HCT116 (cell line): ENCODE data around the gene UCK1. TPM values are rescaled to one million over a fixed set of nuclear protein-coding genes. Genes with fewer than 3 reads are reported as not detected.

Experiments used
- ATAC-seq: fragments of 200-7000 bp; cut with Tn5 transposase; 2 replicates; pipeline ENCODE4 v1.9.1; 2020; ENCODE audit warnings: mild to moderate bottlenecking, moderate library complexity
- BruUV-seq: library from RNA; stranded (reverse); fragments of 400-500 nt; replicated peaks from 2 replicates; lab custom pipeline; 2021; lab: Mats Ljungman, UMichigan
- CTCF ChIA-PET: fragments of 300-600 bp; sonication (Branson Sonifier 250); formaldehyde crosslinking; loops from one replicate; lab custom pipeline; 2021; ENCODE audit warnings: antibody characterized with exemption; lab: Charles Lee
- POLR2A ChIA-PET: fragments of 300-600, 350-600 bp; sonication (Branson Sonifier 250); formaldehyde crosslinking; loops from one replicate; lab custom pipeline; 2021; ENCODE audit warnings: antibody characterized with exemption; lab: Charles Lee
- RAD21 ChIA-PET, 2 experiments: fragments of 300-600 bp; sonication (Branson Sonifier 250); formaldehyde crosslinking; loops; one replicate each; lab custom pipeline; 2023; ENCODE audit warnings: low total read pairs in 2 of 2; ENCODE audit not compliant: uncharacterized antibody in 2 of 2, unreplicated experiment in 2 of 2, low non-redundant PET in 1 of 2; lab: Charles Lee
- DNase-seq: peaks from one replicate; pipeline ENCODE4 v3.0.0-alpha.2; 2010; ENCODE audit warnings: low read depth, low spot score
- H2AFZ ChIP-seq: fragments of 200-600 bp; shearing (Covaris generic), sonication (generic); 2 replicates; pipeline ENCODE4 v1.6.1; 2017; ENCODE audit warnings: low read depth, mixed run types, mixed read lengths, antibody characterized with exemption, low read length; ENCODE audit not compliant: poor library complexity, severe bottlenecking
- H3K27ac ChIP-seq: 2 replicates; pipeline ENCODE4 v1.5.1; 2012; ENCODE audit warnings: low read depth, low read length
- H3K27me3 ChIP-seq: fragments of 200-600 bp; sonication (generic); 2 replicates; pipeline ENCODE4 v1.6.1; 2016; ENCODE audit warnings: mixed run types, low read length, mixed read lengths; ENCODE audit not compliant: insufficient read depth
- H3K36me3 ChIP-seq, 2 experiments: fragments of 200-500 bp in 1 of 2; fragments of 200-600 bp in 1 of 2; sonication (Bioruptor generic) in 1 of 2; sonication (generic) in 1 of 2; 2 replicates each; pipeline versions ENCODE4 v1.5.1 to v1.6.1; 2014 to 2016; ENCODE audit warnings: low read length in 2 of 2, inconsistent platforms in 1 of 2, mixed read lengths in 1 of 2, mixed run types in 1 of 2; ENCODE audit not compliant: insufficient read depth in 2 of 2, control insufficient read depth in 1 of 2
- H3K4me1 ChIP-seq, 2 experiments: fragments of 200-600 bp in 1 of 2; sonication (generic) in 1 of 2; 2 replicates each; pipeline versions ENCODE4 v1.5.1 to v1.6.1; 2012 to 2017; ENCODE audit warnings: low read length in 2 of 2, inconsistent platforms in 1 of 2, mild to moderate bottlenecking in 1 of 2, mixed read lengths in 1 of 2, mixed run types in 1 of 2, moderate library complexity in 1 of 2; ENCODE audit not compliant: insufficient read depth in 2 of 2, control insufficient read depth in 1 of 2
- H3K4me2 ChIP-seq: fragments of 200-600 bp; sonication (generic); 2 replicates; pipeline ENCODE4 v1.6.1; 2017; ENCODE audit warnings: mixed run types, low read length, mixed read lengths
- H3K4me3 ChIP-seq, 2 experiments: fragments of 200-600 bp in 1 of 2; sonication (generic) in 1 of 2; replicated peaks in 1 of 2; 2 replicates each; pipeline ENCODE4 v1.5.1; 2011 to 2016; ENCODE audit warnings: low read length in 2 of 2, control low read depth in 1 of 2, low read depth in 1 of 2, mild to moderate bottlenecking in 1 of 2, mixed read lengths in 1 of 2, mixed run types in 1 of 2
- H3K79me2 ChIP-seq: fragments of 200-600 bp; sonication (generic); 2 replicates; pipeline ENCODE4 v1.6.1; 2017; ENCODE audit warnings: mild to moderate bottlenecking, mixed run types, low read length, moderate library complexity, mixed read lengths; ENCODE audit not compliant: insufficient read depth
- H3K9ac ChIP-seq: fragments of 200-600 bp; sonication (generic); 2 replicates; pipeline ENCODE4 v1.6.1; 2016; ENCODE audit warnings: low read length, mixed read lengths
- H3K9me2 ChIP-seq: fragments of 200-600 bp; sonication (generic), shearing (Covaris generic); 2 replicates; pipeline ENCODE4 v1.6.1; 2017; ENCODE audit warnings: mixed run types, mild to moderate bottlenecking, moderate library complexity; ENCODE audit not compliant: insufficient read depth
- H3K9me3 ChIP-seq, 2 experiments: fragments of 200-500 bp in 1 of 2; fragments of 200-600 bp in 1 of 2; sonication (Bioruptor generic) in 1 of 2; sonication (generic) in 1 of 2; 2 replicates each; pipeline ENCODE4 v1.6.1; 2014 to 2017; ENCODE audit warnings: low read length in 2 of 2, mixed read lengths in 2 of 2, inconsistent platforms in 1 of 2, low read depth in 1 of 2, mild to moderate bottlenecking in 1 of 2, mixed run types in 1 of 2, moderate library complexity in 1 of 2; ENCODE audit not compliant: control insufficient read depth in 1 of 2, insufficient read depth in 1 of 2
- H4K20me1 ChIP-seq: fragments of 200-600 bp; sonication (generic), shearing (Covaris generic); 2 replicates; pipeline ENCODE4 v1.6.1; 2017; ENCODE audit warnings: mixed run types, mild to moderate bottlenecking, moderate library complexity; ENCODE audit not compliant: insufficient read depth
- ELF1 ChIP-seq: IDR thresholded peaks from 2 replicates; pipeline ENCODE4 v1.6.1; 2012; ENCODE audit warnings: low read depth, borderline replicate concordance
- EZH2phosphoT487 ChIP-seq: fragments of 200-600 bp; IDR thresholded peaks from 2 replicates; pipeline ENCODE4 v1.6.1; 2018; ENCODE audit warnings: antibody characterized with exemption, borderline replicate concordance
- JUND ChIP-seq: IDR thresholded peaks from 2 replicates; pipeline ENCODE4 v1.6.1; 2012
- POLR2A ChIP-seq: IDR thresholded peaks from 2 replicates; pipeline ENCODE4 v1.7.0; 2011; ENCODE audit warnings: borderline replicate concordance; ENCODE audit not compliant: insufficient read depth, insufficient read length; ENCODE audit errors: extremely low read depth
- SRF ChIP-seq: IDR thresholded peaks from 2 replicates; pipeline ENCODE4 v1.6.1; 2012; ENCODE audit warnings: low read depth
- TCF7L2 ChIP-seq: IDR thresholded peaks from 2 replicates; pipeline ENCODE4 v1.7.0; 2011; ENCODE audit warnings: borderline replicate concordance, inconsistent platforms; ENCODE audit not compliant: insufficient read depth, insufficient read length; ENCODE audit errors: extremely low read depth
- YY1 ChIP-seq: IDR thresholded peaks from 2 replicates; pipeline ENCODE4 v1.6.1; 2011; ENCODE audit warnings: low read length, low read depth, moderate library complexity, mild to moderate bottlenecking; ENCODE audit not compliant: insufficient replicate concordance; ENCODE audit errors: extremely low read depth
- ZFX ChIP-seq: fragments of 450-650 bp; IDR thresholded peaks from 2 replicates; pipeline ENCODE4 v1.6.1; 2017
- ZNF274 ChIP-seq: fragments of 200-500 bp; sonication (Bioruptor generic); IDR thresholded peaks from 2 replicates; pipeline ENCODE4 v1.6.1; 2014; ENCODE audit warnings: mild to moderate bottlenecking, low read depth, low read length, inconsistent platforms
- intact Hi-C: fragments of 100-400 bp; cut with micrococcal nuclease; formaldehyde crosslinking; loops from 2 replicates; pipeline ENCODE4 v1.10.0; 2022
- total RNA-seq: library from RNA; stranded (reverse); gene quantifications from one replicate; pipeline ENCODE4 v1.2.1, GENCODE V29; 2021; ENCODE audit not compliant: unreplicated experiment
- TF ChIP-seq, protein P1 (sequence below): IDR thresholded peaks from 2 replicates; pipeline ENCODE4 v1.6.1; 2012
- TF ChIP-seq, protein P2 (sequence below), 3 experiments: fragments of 200-600 bp in 1 of 3; sonication (generic) in 1 of 3; IDR thresholded peaks in 2 of 3; conservative IDR thresholded peaks in 1 of 3; 2 replicates each; pipeline ENCODE4 v1.5.1; 2012 to 2017; ENCODE audit warnings: low read depth in 2 of 3, low read length in 2 of 3, antibody characterized with exemption in 1 of 3, borderline replicate concordance in 1 of 3, control low read depth in 1 of 3, mild to moderate bottlenecking in 1 of 3, mixed read lengths in 1 of 3, mixed run types in 1 of 3, moderate library complexity in 1 of 3; ENCODE audit not compliant: insufficient read depth in 1 of 3
- TF ChIP-seq, protein P3 (sequence below): IDR thresholded peaks from 2 replicates; pipeline ENCODE4 v1.6.1; 2012; ENCODE audit warnings: low read depth

The UCK1 gene
- total RNA-seq, 1 experiment from 2014 or later = 17.5 TPM

DNA sequence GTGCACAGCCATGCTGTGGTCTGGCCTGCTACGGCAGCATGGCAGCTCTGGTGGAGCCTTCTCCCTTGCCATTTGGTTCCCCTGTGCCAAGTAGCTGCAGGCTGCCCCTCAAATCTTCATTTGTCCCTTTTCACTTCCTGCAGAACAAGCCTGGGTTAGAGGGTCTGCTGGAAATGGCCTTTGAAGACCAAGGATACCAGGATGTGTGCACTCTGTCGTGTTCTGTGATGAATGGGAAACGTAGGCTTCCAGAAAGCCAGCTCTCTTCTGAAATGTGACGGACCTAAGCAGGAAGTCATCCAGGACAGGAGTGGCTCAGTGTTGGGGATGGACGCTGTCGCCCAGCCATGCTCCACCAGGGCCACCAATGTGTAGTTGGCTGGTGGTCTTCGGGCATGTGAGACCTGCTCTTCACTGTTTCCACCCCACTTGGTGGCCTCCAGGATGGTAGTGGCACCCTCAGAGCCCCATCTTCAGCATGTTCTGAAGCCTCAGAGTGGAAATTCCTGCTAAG, 31.8 kb downstream of the UCK1 start:
- Histone ChIP-seq H4K20me1 (no peaks in the 10 kb centered on the region), H3K36me3 (peaks cover 39 to 47% of the 10 kb centered on the region in 2 experiments; a peak in 3 of 4 replicates), H3K4me3 (no peak overlapping the region), H3K27me3 (no peaks in the 10 kb centered on the region), H3K9me3 (no peaks in the 10 kb centered on the region), H3K27ac (peak overlapping the region; percentile 29; the same call in 1 of the 2 replicates), H3K9me2 (no peaks in the 10 kb centered on the region), H3K4me2 (no peak overlapping the region), H3K4me1 (peaks cover 0 to 10% of the 10 kb centered on the region in 2 experiments; a peak in 1 of 4 replicates), H3K79me2 (no peaks in the 10 kb centered on the region), H3K9ac (no peak overlapping the region), H2AFZ (no peak overlapping the region)
- no TSS peak for BruUV-seq
- CTCF ChIA-PET = interaction anchor here (0.5 kb wide), 1 partner anchor 35 kb away, joined by 5 read pairs; no protein-coding TSS in a partner anchor
- TF ChIP-seq TCF7L2 (no peak), EZH2phosphoT487 (no peak)
- no peak for DNase-seq
- POLR2A ChIA-PET = no interaction called here
- ATAC-seq = no peak
- RAD21 ChIA-PET = no interaction called here
- intact Hi-C loops = no loop called here

DNA sequence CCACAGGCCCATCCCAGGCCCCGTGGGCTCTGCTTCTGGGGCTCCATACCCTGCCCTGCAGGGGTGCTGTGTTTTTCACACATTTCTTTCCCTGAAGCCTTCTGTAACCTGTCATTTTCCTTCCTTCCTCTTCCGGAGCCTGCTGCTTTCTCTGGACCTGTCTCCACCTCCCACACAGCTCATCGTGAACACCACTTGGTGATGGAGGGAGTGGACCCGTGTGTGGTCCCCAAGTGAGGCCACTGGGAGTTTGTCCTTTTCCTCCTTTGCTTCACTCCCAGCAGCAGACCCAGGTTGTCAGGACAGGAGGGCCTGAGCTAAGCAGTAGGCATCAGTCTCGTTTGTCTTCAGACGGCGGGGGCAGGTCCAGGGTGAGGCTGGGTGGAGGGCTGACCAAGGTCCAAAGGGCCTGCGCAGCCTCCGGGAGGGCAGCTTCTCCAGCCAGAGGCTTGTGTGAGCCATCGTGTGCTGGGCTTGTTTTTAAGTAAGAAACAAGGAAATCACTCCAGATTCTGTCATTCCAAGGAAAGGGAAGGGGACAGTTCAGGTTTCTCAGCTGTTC, 34.1 kb downstream of the UCK1 start:
- no TSS peak for BruUV-seq
- DNase-seq = no peak
- Histone ChIP-seq H3K4me2 (no peak overlapping the region), H3K9ac (no peak overlapping the region), H3K4me1 (no peaks in the 10 kb centered on the region), H3K79me2 (no peaks in the 10 kb centered on the region), H3K27ac (no peak overlapping the region), H3K36me3 (peaks cover 59 to 69% of the 10 kb centered on the region in 2 experiments; a peak in 3 of 4 replicates), H4K20me1 (no peaks in the 10 kb centered on the region), H2AFZ (no peak overlapping the region), H3K4me3 (no peak overlapping the region), H3K9me2 (no peaks in the 10 kb centered on the region), H3K27me3 (no peaks in the 10 kb centered on the region), H3K9me3 (no peaks in the 10 kb centered on the region)
- ATAC-seq = no peak
- intact Hi-C loops = no loop called here
- ChIA-PET POLR2A (no interaction called here), CTCF (no interaction called here), RAD21 (interaction anchor here in 1 of 2 experiments (0.6 kb wide), 1 partner anchor 124 kb away, joined by 4 read pairs; no protein-coding TSS in a partner anchor)
- TF ChIP-seq ZFX (no peak), ELF1 (no peak), ZNF274 (no peak), SRF (no peak), EZH2phosphoT487 (no peak), TCF7L2 (no peak), YY1 (no peak), POLR2A (no peak), JUND (no peak)
- TF ChIP-seq, protein P1, sequence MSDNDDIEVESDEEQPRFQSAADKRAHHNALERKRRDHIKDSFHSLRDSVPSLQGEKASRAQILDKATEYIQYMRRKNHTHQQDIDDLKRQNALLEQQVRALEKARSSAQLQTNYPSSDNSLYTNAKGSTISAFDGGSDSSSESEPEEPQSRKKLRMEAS = no peak
- TF ChIP-seq, protein P2, sequence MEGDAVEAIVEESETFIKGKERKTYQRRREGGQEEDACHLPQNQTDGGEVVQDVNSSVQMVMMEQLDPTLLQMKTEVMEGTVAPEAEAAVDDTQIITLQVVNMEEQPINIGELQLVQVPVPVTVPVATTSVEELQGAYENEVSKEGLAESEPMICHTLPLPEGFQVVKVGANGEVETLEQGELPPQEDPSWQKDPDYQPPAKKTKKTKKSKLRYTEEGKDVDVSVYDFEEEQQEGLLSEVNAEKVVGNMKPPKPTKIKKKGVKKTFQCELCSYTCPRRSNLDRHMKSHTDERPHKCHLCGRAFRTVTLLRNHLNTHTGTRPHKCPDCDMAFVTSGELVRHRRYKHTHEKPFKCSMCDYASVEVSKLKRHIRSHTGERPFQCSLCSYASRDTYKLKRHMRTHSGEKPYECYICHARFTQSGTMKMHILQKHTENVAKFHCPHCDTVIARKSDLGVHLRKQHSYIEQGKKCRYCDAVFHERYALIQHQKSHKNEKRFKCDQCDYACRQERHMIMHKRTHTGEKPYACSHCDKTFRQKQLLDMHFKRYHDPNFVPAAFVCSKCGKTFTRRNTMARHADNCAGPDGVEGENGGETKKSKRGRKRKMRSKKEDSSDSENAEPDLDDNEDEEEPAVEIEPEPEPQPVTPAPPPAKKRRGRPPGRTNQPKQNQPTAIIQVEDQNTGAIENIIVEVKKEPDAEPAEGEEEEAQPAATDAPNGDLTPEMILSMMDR (IDR thresholded peaks at IDR 0.05 in 2 of 3, conservative IDR thresholded peaks at IDR 0.05 in 1 of 3; ENCODE audit: borderline replicate concordance in 1 of 3, insufficient read depth in 1 of 3, low read depth in 2 of 3, low read length in 2 of 3) = no peak
- TF ChIP-seq, protein P3, sequence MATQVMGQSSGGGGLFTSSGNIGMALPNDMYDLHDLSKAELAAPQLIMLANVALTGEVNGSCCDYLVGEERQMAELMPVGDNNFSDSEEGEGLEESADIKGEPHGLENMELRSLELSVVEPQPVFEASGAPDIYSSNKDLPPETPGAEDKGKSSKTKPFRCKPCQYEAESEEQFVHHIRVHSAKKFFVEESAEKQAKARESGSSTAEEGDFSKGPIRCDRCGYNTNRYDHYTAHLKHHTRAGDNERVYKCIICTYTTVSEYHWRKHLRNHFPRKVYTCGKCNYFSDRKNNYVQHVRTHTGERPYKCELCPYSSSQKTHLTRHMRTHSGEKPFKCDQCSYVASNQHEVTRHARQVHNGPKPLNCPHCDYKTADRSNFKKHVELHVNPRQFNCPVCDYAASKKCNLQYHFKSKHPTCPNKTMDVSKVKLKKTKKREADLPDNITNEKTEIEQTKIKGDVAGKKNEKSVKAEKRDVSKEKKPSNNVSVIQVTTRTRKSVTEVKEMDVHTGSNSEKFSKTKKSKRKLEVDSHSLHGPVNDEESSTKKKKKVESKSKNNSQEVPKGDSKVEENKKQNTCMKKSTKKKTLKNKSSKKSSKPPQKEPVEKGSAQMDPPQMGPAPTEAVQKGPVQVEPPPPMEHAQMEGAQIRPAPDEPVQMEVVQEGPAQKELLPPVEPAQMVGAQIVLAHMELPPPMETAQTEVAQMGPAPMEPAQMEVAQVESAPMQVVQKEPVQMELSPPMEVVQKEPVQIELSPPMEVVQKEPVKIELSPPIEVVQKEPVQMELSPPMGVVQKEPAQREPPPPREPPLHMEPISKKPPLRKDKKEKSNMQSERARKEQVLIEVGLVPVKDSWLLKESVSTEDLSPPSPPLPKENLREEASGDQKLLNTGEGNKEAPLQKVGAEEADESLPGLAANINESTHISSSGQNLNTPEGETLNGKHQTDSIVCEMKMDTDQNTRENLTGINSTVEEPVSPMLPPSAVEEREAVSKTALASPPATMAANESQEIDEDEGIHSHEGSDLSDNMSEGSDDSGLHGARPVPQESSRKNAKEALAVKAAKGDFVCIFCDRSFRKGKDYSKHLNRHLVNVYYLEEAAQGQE = no peak
